Activated naive CD4-positive, alpha-beta T cell treated with Interleukin-2 at 50 U/mL for 16 hours (primary cell): ENCODE results near the gene SSRP1.
"Not testable (repeated sequence)": the region's sequence is repeated elsewhere in the genome, so short reads cannot be mapped to it uniquely, and the experiment has no call there.

Experiments
- DNase-seq: peaks from one replicate; pipeline ENCODE4 v3.0.0-alpha.2; 2020

Gene SSRP1

GRCh38 chr11:57296205-57296604, 39.5 kb downstream of the SSRP1 start:
- DNase-seq: not testable (repeated sequence)

GRCh38 chr11:57294225-57295131, 41.2 kb downstream of the SSRP1 start:
- DNase-seq: no peak

- no peak for DNase-seq
Observed at GRCh38 chr11:57290288-57290687, 45.4 kb downstream of the SSRP1 start.

DNA sequence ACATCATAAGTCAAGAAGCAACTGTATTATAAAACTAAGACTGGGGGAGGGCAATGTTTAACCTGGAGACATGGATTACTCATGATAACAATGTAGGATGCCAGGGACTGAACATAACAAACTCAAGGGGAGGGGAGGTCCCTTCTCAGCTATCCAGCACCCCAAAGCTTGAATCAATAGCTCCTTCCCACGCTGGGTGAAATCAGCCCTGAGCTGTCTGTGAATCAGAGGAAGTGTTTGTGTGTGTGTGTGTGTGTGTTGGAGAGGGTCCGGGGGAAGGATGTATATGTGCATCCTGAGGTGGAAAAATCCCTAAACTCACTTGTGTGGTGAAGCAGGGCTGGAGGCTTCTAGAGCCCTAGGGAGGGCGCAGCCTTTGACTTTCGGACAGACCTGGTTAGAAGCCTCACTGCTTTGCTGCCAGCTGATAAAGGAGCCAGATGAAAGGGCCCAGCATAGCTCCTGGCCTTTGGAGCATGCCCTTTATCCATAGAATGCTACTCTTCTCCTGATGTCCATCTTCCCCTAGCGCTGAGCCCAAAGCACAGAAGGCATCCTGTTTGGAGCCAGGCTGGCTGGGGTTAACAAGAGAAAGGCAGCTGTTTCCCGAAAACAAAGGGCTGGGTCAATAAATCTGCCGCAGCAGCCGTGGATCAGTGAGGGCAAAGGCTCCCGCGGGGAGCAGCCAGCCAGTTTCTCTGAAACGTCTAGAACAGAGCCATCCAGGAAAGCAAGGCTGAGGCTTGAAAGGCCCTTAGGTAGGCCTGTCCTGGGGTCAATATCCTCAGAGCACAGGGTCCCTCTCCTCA, 46.7 kb downstream of the SSRP1 start:
- DNase-seq: no peak

GRCh38 chr11:57287884-57288283, 47.8 kb downstream of the SSRP1 start:
- DNase-seq: no peak

DNA sequence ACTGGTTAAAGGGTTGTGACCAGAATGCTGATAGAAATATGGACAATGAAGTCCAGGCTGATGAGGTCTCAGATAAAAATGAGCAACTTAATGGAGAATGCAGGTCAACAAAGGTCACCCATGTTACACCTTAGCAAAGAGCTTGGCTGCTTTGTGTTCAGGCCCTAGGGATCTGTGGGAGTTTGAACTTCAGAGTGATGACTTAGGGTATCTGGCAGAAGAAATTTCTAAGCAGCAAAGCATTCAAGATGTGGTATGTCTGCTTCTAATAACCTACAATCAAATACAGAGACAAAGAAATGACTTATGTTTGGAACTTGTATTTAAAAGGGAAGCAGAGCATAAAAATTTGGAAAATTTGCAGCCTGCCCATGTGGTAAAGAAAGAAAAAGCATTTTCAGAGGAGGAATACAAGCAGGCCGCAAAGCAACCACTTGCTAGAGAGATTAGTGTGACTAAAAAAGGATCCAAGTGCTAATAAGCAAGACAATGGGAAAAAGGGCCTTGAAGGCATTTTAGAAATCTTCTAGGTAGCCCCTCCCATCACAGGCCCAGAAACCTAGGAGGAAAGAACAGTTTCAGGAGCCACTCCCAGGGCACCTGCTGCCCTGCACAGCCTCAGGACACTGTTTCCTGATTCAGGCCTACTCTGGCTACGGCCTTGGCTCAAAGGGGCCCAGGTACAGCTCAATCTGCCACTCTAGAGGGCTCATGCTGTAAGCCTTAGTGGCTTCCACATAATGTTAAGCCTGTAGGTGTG, 52.3 kb downstream of the SSRP1 start:
- DNase-seq: no peak

DNA sequence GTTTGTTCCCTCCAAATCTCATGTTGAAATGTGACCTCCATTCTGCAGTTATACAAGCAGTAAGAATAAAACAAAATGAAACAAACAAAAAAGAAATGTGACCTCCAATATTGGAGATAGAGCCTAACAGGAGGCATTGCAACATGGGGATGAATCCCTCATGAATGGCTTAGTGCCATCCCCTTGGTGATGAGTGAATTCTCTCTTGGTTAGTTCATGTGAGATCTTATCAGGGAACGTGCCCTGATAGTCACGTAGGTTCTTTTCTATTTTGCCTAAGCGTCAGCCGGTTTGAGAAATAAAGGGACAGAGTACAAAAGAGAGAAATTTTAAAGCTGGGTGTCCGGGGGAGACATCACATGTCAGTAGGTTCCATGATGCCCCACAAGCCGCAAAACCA, 54.1 kb downstream of the SSRP1 start:
- DNase-seq: not testable (repeated sequence)

- no peak for DNase-seq
Observed at GRCh38 chr11:57279116-57279515, 56.6 kb downstream of the SSRP1 start.

DNA sequence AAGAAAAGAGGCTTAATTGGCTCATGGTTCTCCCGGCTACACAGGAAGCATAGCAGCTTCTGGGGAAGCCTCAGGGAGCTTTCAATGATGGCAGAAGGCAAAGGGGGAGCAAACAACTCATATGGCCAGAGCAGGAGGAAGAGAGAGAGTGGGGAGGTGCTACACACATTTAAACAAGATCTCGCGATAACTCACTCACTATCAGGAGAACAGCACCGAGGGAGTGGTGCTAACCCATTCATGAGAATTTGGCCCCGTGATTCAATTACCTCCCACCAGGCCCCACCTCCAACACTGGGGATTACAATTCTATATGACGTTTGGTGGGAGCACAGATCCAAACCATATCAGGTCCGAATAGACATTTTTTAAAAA, 57.0 kb downstream of the SSRP1 start:
- no peak for DNase-seq

GRCh38 chr11:57277845-57278720, 57.6 kb downstream of the SSRP1 start:
- peak; percentile 29 for DNase-seq

DNA sequence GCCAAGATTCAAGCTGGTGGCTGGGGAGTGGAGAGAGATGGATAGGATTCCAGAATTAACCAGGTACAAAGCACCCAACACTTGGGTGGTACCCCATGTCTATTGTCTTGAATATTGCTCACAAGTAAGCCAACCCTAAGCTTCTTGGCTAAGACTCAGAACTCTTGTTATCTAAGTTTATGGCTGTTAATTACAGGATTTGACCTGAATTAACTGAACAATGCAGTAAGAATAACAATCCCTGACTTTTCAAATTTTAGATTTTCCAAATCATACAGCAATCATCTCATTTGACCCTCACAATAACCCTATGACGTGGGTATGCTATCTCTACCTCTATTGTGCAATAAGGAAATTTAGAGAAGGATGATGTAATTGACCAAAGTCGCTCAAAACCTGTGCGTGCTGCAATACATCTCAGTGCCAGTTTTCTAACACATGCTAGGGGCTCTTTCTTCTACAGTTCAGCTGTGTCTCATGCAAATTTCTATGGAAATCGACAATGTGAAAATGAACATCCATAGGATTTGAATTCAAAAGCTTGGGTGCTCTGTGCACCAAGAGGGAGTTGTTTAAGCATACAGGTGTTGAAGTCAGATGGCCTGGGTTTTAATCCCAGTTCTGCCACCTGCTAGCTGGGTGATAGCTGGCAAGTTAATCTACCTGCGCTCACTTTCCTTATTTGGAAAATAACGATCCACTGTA, 58.6 kb downstream of the SSRP1 start:
- no peak for DNase-seq

GRCh38 chr11:57276169-57276970, 59.3 kb downstream of the SSRP1 start:
- no peak for DNase-seq
